DMS114 treated with DMSO at 0.1 percent for 48 hours (cell line): Measurements from ENCODE around the gene WDR70.
"Not testable (repeated sequence)": the region's sequence is repeated elsewhere in the genome, so short reads cannot be mapped to it uniquely, and the experiment has no call there.

ENCODE experiments used
- DNase-seq: peaks from one replicate; lab custom pipeline; 2025; ENCODE audit not compliant: unreplicated experiment; lab: John Stamatoyannopoulos, UW

Gene WDR70

GRCh38 chr5:37453252-37453651 is 74.1 kb downstream of the WDR70 start:
- not testable (repeated sequence) for DNase-seq

GRCh38 chr5:37454402-37455055 is 75.4 kb downstream of the WDR70 start:
- DNase-seq: not testable (repeated sequence)

- not testable (repeated sequence) for DNase-seq
These were observed 84.3 kb downstream of the WDR70 start for GRCh38 chr5:37463191-37464051.

- not testable (repeated sequence) for DNase-seq
These were observed 85.5 kb downstream of the WDR70 start for GRCh38 chr5:37464581-37464980.

- not testable (repeated sequence) for DNase-seq
These were observed 90.3 kb downstream of the WDR70 start for GRCh38 chr5:37469383-37469782.

GRCh38 chr5:37471666-37472197 is 92.6 kb downstream of the WDR70 start:
- no peak for DNase-seq

GRCh38 chr5:37477426-37477825 is 98.3 kb downstream of the WDR70 start:
- no peak for DNase-seq

- DNase-seq: no peak
These were observed 99.2 kb downstream of the WDR70 start for GRCh38 chr5:37478121-37478894.

- DNase-seq: not testable (repeated sequence)
These were observed 102.3 kb downstream of the WDR70 start for GRCh38 chr5:37481395-37481794.

- DNase-seq: no peak
These were observed 111.1 kb downstream of the WDR70 start for GRCh38 chr5:37490120-37490810.

- DNase-seq: no peak
These were observed 111.8 kb downstream of the WDR70 start for GRCh38 chr5:37490931-37491330.

- no peak for DNase-seq
These were observed 113.8 kb downstream of the WDR70 start for GRCh38 chr5:37492778-37493555.

- no peak for DNase-seq
These were observed 115.6 kb downstream of the WDR70 start for GRCh38 chr5:37494756-37495155.

- DNase-seq: no peak
These were observed 116.1 kb downstream of the WDR70 start for GRCh38 chr5:37495210-37495609.

GRCh38 chr5:37495668-37496347 is 116.7 kb downstream of the WDR70 start:
- no peak for DNase-seq

- DNase-seq: no peak
These were observed 117.9 kb downstream of the WDR70 start for GRCh38 chr5:37496902-37497445.

GRCh38 chr5:37501152-37501551 is 122.0 kb downstream of the WDR70 start:
- DNase-seq: no peak

- DNase-seq: no peak
These were observed 127.1 kb downstream of the WDR70 start for GRCh38 chr5:37506241-37506640.

GRCh38 chr5:37506722-37507121 is 127.6 kb downstream of the WDR70 start:
- DNase-seq: no peak
